WTC11 (cell line): ENCODE results near the gene ELMO3. TPM values are rescaled to one million over a fixed set of nuclear protein-coding genes. Genes with fewer than 3 reads are reported as not detected.

Source experiments
- ARID4B ChIP-seq: sonication (generic); formaldehyde crosslinking; IDR thresholded peaks from 2 replicates; pipeline ENCODE4 v1.8.0; 2023; ENCODE audit warnings: missing genetic modification reagents, mild to moderate bottlenecking, borderline replicate concordance
- CDX4 ChIP-seq: fragments of 250-450 bp; sonication (Bioruptor Pico); IDR thresholded peaks from 2 replicates; pipeline ENCODE4 v1.9.0; 2021; ENCODE audit warnings: moderate library complexity, mild to moderate bottlenecking, inconsistent platforms, borderline replicate concordance
- CREM ChIP-seq: sonication (generic); formaldehyde crosslinking; IDR thresholded peaks from 2 replicates; pipeline ENCODE4 v1.8.1; 2022; ENCODE audit warnings: mild to moderate bottlenecking, missing genetic modification reagents, moderate library complexity
- ESRRA ChIP-seq: sonication (generic); formaldehyde crosslinking; IDR thresholded peaks from 2 replicates; pipeline ENCODE4 v1.8.1; 2022; ENCODE audit warnings: mild to moderate bottlenecking, missing genetic modification reagents, borderline replicate concordance
- FOXK1 ChIP-seq: sonication (generic); formaldehyde crosslinking; IDR thresholded peaks from 2 replicates; pipeline ENCODE4 v1.8.0; 2022; ENCODE audit warnings: mild to moderate bottlenecking, moderate library complexity, missing genetic modification reagents
- FOXP1 ChIP-seq: sonication (generic); formaldehyde crosslinking; IDR thresholded peaks from 2 replicates; pipeline ENCODE4 v1.8.0; 2022; ENCODE audit warnings: missing genetic modification reagents, mild to moderate bottlenecking, moderate library complexity, borderline replicate concordance
- JUN ChIP-seq: sonication (generic); formaldehyde crosslinking; IDR thresholded peaks from 2 replicates; pipeline ENCODE4 v1.8.0; 2023; ENCODE audit warnings: mild to moderate bottlenecking, missing genetic modification reagents
- OVOL2 ChIP-seq: fragments of 250-450 bp; sonication (Bioruptor Pico); IDR thresholded peaks from 2 replicates; pipeline ENCODE4 v1.9.0; 2021; ENCODE audit warnings: mild to moderate bottlenecking, borderline replicate concordance
- PRRX2 ChIP-seq: fragments of 250-450 bp; sonication (Bioruptor Pico); IDR thresholded peaks from 2 replicates; pipeline ENCODE4 v1.8.0; 2021; ENCODE audit warnings: mild to moderate bottlenecking
- SMAD4 ChIP-seq: sonication (generic); formaldehyde crosslinking; IDR thresholded peaks from 2 replicates; pipeline ENCODE4 v1.8.0; 2022; ENCODE audit warnings: mild to moderate bottlenecking, missing genetic modification reagents
- TCF7 ChIP-seq: sonication (generic); formaldehyde crosslinking; IDR thresholded peaks from 2 replicates; pipeline ENCODE4 v1.8.0; 2022; ENCODE audit warnings: mild to moderate bottlenecking, low read depth, missing genetic modification reagents, moderate library complexity
- ZBTB43 ChIP-seq: sonication (generic); formaldehyde crosslinking; IDR thresholded peaks from 2 replicates; pipeline ENCODE4 v1.8.1; 2023; ENCODE audit warnings: mild to moderate bottlenecking, missing genetic modification reagents
- ZNF281 ChIP-seq: sonication (generic); formaldehyde crosslinking; IDR thresholded peaks from 2 replicates; pipeline ENCODE4 v1.8.0; 2023; ENCODE audit warnings: mild to moderate bottlenecking, missing genetic modification reagents
- ZNF671 ChIP-seq: fragments of 250-450 bp; sonication (Bioruptor Pico); IDR thresholded peaks from 2 replicates; pipeline ENCODE4 v1.8.0; 2021; ENCODE audit warnings: mild to moderate bottlenecking
- total RNA-seq: library from RNA; stranded (reverse); gene quantifications from 3 replicates; pipeline ENCODE4 v1.2.3, GENCODE V29; 2021
- TF ChIP-seq, protein P1 (sequence below): sonication (generic); formaldehyde crosslinking; IDR thresholded peaks from 2 replicates; pipeline ENCODE4 v1.8.0; 2022; ENCODE audit warnings: mild to moderate bottlenecking, missing genetic modification reagents
- TF ChIP-seq, protein P2 (sequence below): fragments of 250-450 bp; sonication (Bioruptor Pico); IDR thresholded peaks from 2 replicates; pipeline ENCODE4 v1.9.0; 2021; ENCODE audit warnings: mild to moderate bottlenecking
- TF ChIP-seq, protein P3 (sequence below): fragments of 200-600 bp; IDR thresholded peaks from 2 replicates; pipeline ENCODE4 v1.8.0; 2022; ENCODE audit warnings: antibody characterized with exemption
- TF ChIP-seq, protein P4 (sequence below): sonication (generic); formaldehyde crosslinking; IDR thresholded peaks from 2 replicates; pipeline ENCODE4 v1.8.0; 2022; ENCODE audit warnings: missing genetic modification reagents

ELMO3 gene
- total RNA-seq, 1 experiment from 2014 or later: 13.6 TPM

DNA sequence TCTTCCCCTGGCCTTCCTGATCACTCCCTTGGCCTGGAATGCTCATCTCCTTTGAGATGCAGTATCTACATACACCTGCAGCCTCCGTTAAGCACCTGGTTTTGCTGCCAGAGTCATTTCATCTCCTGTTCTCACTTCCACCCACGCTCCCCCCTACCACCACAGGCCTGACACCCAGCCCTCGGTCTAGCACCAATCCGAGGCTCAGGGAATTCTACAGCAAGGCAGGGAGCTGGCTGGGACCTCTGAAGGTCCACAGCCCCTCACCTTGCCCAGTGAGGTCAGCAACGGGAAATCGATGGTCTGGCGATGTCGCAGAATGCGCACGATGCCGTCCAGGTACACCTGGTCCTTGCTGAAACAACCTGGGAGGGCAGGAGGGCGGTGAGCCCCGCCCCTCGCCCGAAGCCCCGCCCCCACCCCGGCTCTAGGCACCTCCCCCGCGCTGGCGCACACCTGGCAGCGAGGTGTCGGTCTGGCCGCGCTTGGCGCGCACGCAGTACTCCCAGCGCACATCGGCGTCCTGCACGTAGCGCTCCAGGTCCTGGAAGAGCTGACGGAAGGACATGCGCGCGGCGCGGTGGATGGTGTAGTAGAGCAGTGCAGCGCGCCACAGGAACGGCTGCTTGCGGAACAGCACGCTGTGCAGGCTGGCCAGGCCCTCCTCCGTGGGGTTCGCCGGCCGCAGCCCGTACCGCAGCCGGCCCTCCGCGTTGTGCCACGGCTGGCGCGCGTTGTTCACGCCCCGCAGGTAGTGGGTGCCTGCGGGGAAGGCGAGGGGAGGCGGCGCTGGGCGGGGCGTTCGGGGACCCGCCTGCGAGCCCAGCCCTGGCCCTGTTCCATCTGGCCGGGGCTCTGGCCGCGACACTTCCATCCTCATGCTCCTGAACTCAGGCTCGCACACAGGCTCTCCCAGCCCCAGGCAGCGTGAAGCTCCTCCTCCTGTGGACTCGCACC, 20.9 kb upstream of the ELMO3 start (continued):
- peak; percentile 20; the same call in 1 of the 2 replicates for TF ChIP-seq ZNF281 (CRISPR knock-in tag)
- TF ChIP-seq, protein P1, sequence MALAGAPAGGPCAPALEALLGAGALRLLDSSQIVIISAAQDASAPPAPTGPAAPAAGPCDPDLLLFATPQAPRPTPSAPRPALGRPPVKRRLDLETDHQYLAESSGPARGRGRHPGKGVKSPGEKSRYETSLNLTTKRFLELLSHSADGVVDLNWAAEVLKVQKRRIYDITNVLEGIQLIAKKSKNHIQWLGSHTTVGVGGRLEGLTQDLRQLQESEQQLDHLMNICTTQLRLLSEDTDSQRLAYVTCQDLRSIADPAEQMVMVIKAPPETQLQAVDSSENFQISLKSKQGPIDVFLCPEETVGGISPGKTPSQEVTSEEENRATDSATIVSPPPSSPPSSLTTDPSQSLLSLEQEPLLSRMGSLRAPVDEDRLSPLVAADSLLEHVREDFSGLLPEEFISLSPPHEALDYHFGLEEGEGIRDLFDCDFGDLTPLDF (CRISPR knock-in tag): no peak
- peak; percentile 73; the same call in 1 of the 2 replicates for TF ChIP-seq ARID4B (CRISPR knock-in tag)
- no peak for TF ChIP-seq PRRX2
- TF ChIP-seq ESRRA (CRISPR knock-in tag): no peak; the same call in 1 of the 2 replicates
- TF ChIP-seq, protein P2, sequence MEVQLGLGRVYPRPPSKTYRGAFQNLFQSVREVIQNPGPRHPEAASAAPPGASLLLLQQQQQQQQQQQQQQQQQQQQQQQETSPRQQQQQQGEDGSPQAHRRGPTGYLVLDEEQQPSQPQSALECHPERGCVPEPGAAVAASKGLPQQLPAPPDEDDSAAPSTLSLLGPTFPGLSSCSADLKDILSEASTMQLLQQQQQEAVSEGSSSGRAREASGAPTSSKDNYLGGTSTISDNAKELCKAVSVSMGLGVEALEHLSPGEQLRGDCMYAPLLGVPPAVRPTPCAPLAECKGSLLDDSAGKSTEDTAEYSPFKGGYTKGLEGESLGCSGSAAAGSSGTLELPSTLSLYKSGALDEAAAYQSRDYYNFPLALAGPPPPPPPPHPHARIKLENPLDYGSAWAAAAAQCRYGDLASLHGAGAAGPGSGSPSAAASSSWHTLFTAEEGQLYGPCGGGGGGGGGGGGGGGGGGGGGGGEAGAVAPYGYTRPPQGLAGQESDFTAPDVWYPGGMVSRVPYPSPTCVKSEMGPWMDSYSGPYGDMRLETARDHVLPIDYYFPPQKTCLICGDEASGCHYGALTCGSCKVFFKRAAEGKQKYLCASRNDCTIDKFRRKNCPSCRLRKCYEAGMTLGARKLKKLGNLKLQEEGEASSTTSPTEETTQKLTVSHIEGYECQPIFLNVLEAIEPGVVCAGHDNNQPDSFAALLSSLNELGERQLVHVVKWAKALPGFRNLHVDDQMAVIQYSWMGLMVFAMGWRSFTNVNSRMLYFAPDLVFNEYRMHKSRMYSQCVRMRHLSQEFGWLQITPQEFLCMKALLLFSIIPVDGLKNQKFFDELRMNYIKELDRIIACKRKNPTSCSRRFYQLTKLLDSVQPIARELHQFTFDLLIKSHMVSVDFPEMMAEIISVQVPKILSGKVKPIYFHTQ (CRISPR knock-in tag): no peak
- TF ChIP-seq ZBTB43 (CRISPR knock-in tag): peak; percentile 50; the same call in 1 of the 2 replicates
- TF ChIP-seq, protein P3, sequence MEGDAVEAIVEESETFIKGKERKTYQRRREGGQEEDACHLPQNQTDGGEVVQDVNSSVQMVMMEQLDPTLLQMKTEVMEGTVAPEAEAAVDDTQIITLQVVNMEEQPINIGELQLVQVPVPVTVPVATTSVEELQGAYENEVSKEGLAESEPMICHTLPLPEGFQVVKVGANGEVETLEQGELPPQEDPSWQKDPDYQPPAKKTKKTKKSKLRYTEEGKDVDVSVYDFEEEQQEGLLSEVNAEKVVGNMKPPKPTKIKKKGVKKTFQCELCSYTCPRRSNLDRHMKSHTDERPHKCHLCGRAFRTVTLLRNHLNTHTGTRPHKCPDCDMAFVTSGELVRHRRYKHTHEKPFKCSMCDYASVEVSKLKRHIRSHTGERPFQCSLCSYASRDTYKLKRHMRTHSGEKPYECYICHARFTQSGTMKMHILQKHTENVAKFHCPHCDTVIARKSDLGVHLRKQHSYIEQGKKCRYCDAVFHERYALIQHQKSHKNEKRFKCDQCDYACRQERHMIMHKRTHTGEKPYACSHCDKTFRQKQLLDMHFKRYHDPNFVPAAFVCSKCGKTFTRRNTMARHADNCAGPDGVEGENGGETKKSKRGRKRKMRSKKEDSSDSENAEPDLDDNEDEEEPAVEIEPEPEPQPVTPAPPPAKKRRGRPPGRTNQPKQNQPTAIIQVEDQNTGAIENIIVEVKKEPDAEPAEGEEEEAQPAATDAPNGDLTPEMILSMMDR: no peak
- TF ChIP-seq, protein P4, sequence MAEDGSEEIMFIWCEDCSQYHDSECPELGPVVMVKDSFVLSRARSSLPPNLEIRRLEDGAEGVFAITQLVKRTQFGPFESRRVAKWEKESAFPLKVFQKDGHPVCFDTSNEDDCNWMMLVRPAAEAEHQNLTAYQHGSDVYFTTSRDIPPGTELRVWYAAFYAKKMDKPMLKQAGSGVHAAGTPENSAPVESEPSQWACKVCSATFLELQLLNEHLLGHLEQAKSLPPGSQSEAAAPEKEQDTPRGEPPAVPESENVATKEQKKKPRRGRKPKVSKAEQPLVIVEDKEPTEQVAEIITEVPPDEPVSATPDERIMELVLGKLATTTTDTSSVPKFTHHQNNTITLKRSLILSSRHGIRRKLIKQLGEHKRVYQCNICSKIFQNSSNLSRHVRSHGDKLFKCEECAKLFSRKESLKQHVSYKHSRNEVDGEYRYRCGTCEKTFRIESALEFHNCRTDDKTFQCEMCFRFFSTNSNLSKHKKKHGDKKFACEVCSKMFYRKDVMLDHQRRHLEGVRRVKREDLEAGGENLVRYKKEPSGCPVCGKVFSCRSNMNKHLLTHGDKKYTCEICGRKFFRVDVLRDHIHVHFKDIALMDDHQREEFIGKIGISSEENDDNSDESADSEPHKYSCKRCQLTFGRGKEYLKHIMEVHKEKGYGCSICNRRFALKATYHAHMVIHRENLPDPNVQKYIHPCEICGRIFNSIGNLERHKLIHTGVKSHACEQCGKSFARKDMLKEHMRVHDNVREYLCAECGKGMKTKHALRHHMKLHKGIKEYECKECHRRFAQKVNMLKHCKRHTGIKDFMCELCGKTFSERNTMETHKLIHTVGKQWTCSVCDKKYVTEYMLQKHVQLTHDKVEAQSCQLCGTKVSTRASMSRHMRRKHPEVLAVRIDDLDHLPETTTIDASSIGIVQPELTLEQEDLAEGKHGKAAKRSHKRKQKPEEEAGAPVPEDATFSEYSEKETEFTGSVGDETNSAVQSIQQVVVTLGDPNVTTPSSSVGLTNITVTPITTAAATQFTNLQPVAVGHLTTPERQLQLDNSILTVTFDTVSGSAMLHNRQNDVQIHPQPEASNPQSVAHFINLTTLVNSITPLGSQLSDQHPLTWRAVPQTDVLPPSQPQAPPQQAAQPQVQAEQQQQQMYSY (CRISPR knock-in tag): no peak
- peak; percentile 71; the same call in 1 of the 2 replicates for TF ChIP-seq FOXP1 (CRISPR knock-in tag)
- no peak for TF ChIP-seq TCF7 (CRISPR knock-in tag)
- no peak for TF ChIP-seq CDX4 (CRISPR knock-in tag)
- no peak for TF ChIP-seq ZNF671 (CRISPR knock-in tag)
- no peak for TF ChIP-seq SMAD4 (CRISPR knock-in tag)
- TF ChIP-seq FOXK1 (CRISPR knock-in tag): peak; percentile 70
- TF ChIP-seq CREM: no peak
- TF ChIP-seq JUN: no peak
- TF ChIP-seq OVOL2: no peak
